Activated CD4-positive, alpha-beta T cell treated with anti-CD3 and anti-CD28 coated beads for 24 hours (primary cell): ENCODE measurements around the gene SERPINB4.

ENCODE experiments used
- DNase-seq, 2 donors: peaks; one replicate each; pipeline ENCODE4 v3.0.0-alpha.2; 2020; ENCODE audit warnings: low read depth in 2 of 2

SERPINB4 gene

GRCh38 chr18:63627819-63628218, 16.2 kb downstream of the SERPINB4 start:
- no peak for DNase-seq

GRCh38 chr18:63626431-63626830, 17.6 kb downstream of the SERPINB4 start:
- DNase-seq, result no peak

- DNase-seq, result no peak
Measured at GRCh38 chr18:63624863-63625262, 19.2 kb downstream of the SERPINB4 start.

- no peak for DNase-seq
Measured at GRCh38 chr18:63619661-63620060, 24.4 kb downstream of the SERPINB4 start.

GRCh38 chr18:63617915-63618234, 26.2 kb downstream of the SERPINB4 start:
- DNase-seq, result no peak

GRCh38 chr18:63617049-63617914, 26.8 kb downstream of the SERPINB4 start:
- DNase-seq, result no peak

GRCh38 chr18:63613420-63613819, 30.6 kb downstream of the SERPINB4 start:
- DNase-seq, result no peak

GRCh38 chr18:63606526-63606925, 37.5 kb downstream of the SERPINB4 start:
- DNase-seq, result no peak

GRCh38 chr18:63604791-63605567, 39.1 kb downstream of the SERPINB4 start:
- DNase-seq, result no peak

GRCh38 chr18:63603772-63604171, 40.3 kb downstream of the SERPINB4 start:
- DNase-seq, result no peak

- DNase-seq, result no peak
Measured at GRCh38 chr18:63603355-63603754, 40.7 kb downstream of the SERPINB4 start.

- no peak for DNase-seq
Measured at GRCh38 chr18:63596964-63597363, 47.1 kb downstream of the SERPINB4 start.

- DNase-seq, result no peak
Measured at GRCh38 chr18:63592471-63592870, 51.6 kb downstream of the SERPINB4 start.

GRCh38 chr18:63591725-63592124, 52.3 kb downstream of the SERPINB4 start:
- DNase-seq, result no peak

- no peak for DNase-seq
Measured at GRCh38 chr18:63590966-63591695, 52.9 kb downstream of the SERPINB4 start.

GRCh38 chr18:63590373-63590772, 53.7 kb downstream of the SERPINB4 start:
- DNase-seq, result no peak

GRCh38 chr18:63588909-63589308, 55.1 kb downstream of the SERPINB4 start:
- no peak for DNase-seq
